ENCODE data around the gene FGD3.

The FGD3 gene

DNA sequence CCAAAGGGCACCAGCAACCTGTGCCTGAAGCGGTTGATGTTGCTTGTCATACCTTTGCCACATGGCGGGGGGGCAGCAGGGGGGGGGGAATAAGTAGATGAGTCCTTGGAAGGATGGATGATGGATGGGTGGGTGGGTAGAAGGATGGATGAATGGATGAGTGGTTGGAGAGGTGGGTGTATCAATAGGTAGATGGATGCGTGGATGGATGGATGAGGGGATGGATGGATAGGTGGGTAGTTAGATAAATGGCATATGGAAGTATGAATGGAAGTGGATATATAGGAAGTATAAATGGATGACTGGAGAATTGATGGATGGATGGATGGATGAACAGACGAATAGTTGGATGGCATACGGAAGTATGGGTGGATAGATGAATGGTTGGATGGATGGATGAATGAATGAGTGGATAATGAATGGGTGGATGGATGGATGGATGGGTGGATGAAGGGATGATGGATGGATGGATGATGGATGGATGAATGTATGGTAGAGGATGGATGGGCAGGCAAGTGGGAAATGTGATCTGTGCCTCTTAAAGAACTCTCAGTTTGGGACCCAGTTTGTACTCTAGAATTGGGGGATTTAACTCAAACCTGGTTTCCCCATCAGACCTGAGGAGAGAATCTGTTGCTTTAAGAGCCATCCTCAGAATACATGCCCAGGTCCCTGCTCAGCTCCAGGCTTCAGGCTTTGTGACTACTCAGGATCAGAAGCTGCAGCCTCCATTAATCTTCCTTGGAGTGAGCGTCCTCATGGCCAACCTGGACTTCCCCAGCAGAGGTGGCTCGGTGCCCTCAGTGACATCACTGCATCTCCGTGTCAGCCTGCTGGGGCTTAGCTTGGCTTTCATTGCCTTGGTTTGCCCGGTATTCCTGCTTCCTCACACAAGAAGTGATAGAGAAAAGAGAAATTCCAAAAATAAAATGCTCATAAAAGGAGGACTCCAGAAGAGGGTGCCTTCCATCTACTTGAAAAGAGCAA is 83.6 kb downstream of the FGD3 start:
- CTCF ChIA-PET = no interaction called here
- DNase-seq (ENCODE audit: low read depth, low spot score) = no peak
- POLR2A ChIA-PET = no interaction called here
- TF ChIP-seq CTCF (IDR thresholded peaks at IDR 0.05; ENCODE audit: insufficient read depth, low read length, missing control alignments) = no peak
- H3K4me3 ChIP-seq (ENCODE audit: low read depth, low read length) = no peak overlapping the region

- DNase-seq (ENCODE audit: low read depth, low spot score) = no peak
- CTCF ChIA-PET = no interaction called here
- no peak overlapping the region for H3K4me3 ChIP-seq (ENCODE audit: low read depth, low read length)
- POLR2A ChIA-PET = no interaction called here
- no peak for TF ChIP-seq CTCF (IDR thresholded peaks at IDR 0.05; ENCODE audit: insufficient read depth, low read length, missing control alignments)
Observed at GRCh38 chr9:93031629-93032430, 84.5 kb downstream of the FGD3 start.

DNA sequence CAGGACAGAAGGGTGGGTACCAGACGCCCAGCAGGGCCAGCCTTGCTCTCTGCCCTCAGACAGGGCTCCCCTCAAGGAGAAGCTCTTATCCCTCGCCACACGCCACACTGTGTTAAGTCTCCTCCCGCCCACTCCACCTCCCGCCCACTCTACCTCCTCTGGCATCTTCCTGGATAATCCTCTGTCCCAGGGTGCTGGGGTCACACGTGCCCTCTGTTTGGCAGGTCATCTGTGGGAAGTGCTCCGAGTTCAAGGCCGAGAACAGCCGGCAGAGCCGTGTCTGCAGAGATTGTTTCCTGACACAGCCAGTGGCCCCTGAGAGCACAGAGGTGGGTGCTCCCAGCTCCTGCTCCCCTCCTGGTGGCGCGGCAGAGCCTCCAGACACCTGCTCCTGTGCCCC is 85.2 kb downstream of the FGD3 start:
- no peak for TF ChIP-seq CTCF (IDR thresholded peaks at IDR 0.05; ENCODE audit: insufficient read depth, low read length, missing control alignments)
- no peak for DNase-seq (ENCODE audit: low read depth, low spot score)
- POLR2A ChIA-PET = no interaction called here
- CTCF ChIA-PET = no interaction called here
- no peak overlapping the region for H3K4me3 ChIP-seq (ENCODE audit: low read depth, low read length)

DNA sequence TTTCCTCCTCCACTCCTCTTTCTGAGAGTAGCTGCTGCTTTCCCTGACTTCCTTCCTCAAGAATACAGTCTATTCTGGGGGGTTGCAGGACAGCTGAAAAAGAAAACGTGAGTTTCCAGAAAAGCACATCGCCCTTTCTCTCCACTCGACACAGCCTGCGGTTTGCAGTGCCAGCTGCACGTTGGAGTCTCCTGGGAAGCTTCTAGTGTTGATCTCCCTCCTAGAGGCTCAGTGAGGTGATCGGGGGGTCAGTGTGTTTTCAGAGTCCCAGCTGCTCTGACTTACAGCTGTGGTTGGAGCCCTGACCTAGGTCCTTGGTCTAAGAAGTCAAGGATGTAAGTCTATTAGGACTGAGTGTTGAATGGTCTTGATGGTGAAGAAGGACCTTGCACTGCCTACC is 86.2 kb downstream of the FGD3 start:
- ChIA-PET POLR2A (no interaction called here), CTCF (no interaction called here)
- DNase-seq (ENCODE audit: low read depth, low spot score) = no peak

GRCh38 chr9:93035106-93035660 is 87.9 kb downstream of the FGD3 start:
- no peak for TF ChIP-seq CTCF (IDR thresholded peaks at IDR 0.05; ENCODE audit: insufficient read depth, low read length, missing control alignments)
- DNase-seq (ENCODE audit: low read depth, low spot score) = no peak
- ChIA-PET POLR2A (no interaction called here), CTCF (no interaction called here)
- H3K4me3 ChIP-seq (ENCODE audit: low read depth, low read length) = no peak overlapping the region

More for the DNA sequence above, 86.2 kb downstream of the FGD3 start:
- no peak overlapping the region for H3K4me3 ChIP-seq (ENCODE audit: low read depth, low read length)
- no peak for TF ChIP-seq CTCF (IDR thresholded peaks at IDR 0.05; ENCODE audit: insufficient read depth, low read length, missing control alignments)

DNA sequence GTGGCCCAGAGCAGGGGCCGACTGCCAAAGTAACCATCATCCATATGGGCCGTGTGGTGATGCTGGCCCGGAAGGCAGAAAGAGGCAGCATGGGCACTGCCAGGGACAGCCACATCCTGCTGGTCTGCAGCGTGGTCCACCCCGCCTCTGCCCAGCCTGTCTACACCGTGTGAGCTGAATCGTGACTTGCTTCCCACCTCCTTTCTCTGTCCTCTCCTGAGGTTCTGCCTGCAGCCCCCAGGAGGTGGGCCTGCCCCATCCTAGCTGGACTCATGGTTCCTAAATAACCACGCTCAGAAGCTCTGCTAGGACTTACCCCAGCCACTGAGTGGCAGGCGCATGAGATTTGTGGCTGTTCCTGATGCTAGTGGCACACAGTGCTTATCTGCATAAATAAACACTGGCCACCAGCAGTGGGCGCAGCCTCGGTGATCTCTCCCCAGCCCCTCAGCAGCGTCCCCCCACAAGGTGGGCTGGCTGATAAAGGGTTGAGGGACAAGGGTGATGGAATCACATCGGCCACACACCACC is 88.6 kb downstream of the FGD3 start:
- no peak overlapping the region for H3K4me3 ChIP-seq (ENCODE audit: low read depth, low read length)
- CTCF ChIA-PET = no interaction called here
- DNase-seq (ENCODE audit: low read depth, low spot score) = no peak
- POLR2A ChIA-PET = no interaction called here
- no peak for TF ChIP-seq CTCF (IDR thresholded peaks at IDR 0.05; ENCODE audit: insufficient read depth, low read length, missing control alignments)
